HG03439 (cell line): Measurements from ENCODE around the gene EEF2.

Experiments used
- ATAC-seq: cut with Tn5 transposase; IDR thresholded peaks from one replicate; pipeline ENCODE4 v1.9.1; 2021; ENCODE audit warnings: mild to moderate bottlenecking, moderate library complexity; ENCODE audit not compliant: unreplicated experiment

EEF2 gene

DNA sequence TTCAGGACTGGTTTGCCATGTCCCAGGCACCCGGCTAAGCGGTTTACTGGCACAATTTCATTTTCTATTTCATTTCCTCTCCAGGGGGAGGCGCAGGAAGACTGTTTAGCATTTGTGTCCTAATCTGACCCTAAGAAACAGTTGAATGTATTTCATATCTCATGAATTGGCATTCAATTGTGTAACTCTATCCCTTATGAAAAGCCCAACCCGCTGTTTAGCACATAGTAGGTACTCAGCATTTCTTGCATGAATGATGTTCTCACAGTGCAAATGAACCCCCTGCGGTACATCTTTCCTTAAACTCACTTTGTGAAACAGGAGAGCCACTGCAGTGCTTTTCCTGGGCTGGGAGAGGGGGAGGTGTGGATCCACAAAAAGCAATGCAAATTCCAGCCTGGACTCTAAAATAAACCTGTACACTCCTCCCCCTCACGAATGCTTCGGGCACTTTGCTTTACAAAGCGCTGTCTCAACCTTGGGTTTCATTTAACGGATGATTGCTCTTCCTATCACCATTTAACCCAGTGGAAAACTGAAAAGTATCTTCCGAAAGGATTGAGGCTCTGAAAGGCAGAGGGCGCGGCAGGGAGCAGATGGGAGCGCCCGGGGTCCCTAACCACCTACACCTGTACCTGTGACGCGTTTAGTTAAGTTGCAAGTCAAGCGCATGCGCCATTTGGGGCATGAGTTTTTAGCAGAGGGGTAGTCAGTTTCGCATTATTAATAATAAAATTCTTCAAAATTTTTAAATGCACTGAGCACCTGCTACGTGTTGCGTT is 1.2 kb upstream of the EEF2 start:
- no peak for ATAC-seq

DNA sequence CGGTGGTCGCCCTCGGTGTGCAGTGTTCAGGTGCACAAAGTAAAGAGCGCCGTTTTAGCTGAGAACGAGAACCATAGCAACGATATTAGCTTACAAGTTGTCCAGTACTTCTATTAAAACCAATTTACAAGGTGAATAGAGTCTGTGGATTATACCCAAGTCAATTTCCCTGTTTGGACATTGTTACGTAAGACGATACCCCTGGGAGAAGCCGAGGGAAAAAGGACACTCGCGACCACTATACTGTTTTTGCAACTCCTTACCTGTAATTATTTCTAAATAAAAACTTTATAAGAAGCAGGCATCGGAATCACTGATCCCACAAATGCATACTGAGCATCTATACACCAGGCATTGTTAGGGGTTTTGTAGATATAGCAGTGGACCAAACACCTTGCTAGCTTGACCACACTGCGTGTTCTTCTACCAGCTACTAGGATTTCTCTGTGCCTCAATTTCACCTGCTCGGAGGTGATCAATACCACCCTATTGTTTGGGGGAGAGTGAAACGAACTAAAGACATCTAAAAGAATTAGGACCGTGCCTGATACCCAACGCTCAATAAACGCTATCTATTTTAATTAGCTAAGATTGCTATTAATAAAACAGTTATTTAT is 488 bp upstream of the EEF2 start:
- no peak for ATAC-seq

DNA sequence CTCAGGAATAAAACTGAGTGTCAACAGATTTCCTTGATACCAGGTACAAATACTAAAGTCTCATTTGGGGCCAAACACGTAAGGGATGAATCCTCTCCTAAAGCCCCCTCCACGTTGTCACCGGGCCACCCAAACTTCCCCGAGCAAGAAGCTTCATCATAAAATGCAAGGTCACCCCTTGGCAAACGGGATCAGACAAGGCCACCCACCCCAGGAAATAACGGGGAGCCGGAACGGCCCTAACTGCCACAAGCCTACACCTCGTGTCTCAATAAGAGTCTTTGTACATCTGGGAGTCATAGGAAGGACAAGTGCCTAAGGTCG is 717 bp downstream of the EEF2 start:
- ATAC-seq = no peak

DNA sequence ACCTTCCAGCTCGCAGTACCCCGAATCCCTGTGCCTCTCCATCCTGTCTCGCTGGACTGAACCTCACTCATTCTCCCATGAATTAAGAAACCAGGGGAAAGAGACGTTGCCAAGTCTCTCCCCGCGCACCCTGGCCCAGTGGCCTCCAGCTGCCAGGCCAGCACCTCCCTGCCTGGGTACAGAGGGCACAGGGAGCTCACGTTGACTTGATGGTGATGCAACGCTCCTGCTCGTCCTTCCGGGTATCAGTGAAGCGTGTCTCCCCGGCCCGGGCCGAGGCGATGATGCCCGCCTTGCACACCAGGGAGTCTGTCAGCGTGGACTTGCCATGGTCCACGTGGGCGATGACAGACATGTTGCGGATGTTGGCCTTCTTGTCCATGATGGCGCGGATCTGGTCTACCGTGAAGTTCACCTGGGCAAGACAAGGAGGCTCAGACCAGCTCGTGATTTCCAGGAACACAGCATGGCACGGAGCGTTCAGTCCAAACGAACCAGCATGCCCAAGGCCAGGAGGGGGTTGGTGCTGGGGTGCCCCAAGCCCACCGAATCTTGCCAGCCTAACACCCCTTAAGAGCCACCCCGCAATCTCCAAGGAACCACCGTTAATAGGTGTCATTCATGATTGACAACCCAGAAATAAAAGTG is 1.2 kb downstream of the EEF2 start:
- ATAC-seq = no peak

DNA sequence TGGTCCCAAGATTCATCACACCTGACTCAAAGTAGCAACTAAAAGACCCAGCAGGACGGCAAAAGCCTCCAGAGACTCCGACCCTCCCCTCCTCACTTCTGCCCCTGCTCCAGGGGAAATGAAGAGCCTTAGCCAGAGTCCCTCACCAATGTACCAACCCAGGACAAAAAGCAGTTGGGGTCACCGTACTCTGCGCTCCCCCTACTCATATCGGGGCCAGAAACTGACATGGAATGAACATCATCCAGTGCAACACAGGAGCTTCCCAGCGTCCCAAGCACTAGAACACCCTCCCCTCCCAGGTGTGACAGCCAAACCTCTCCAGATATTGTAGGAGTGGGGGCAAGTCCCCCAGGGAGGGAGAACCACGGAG is 1.7 kb downstream of the EEF2 start:
- no peak for ATAC-seq

DNA sequence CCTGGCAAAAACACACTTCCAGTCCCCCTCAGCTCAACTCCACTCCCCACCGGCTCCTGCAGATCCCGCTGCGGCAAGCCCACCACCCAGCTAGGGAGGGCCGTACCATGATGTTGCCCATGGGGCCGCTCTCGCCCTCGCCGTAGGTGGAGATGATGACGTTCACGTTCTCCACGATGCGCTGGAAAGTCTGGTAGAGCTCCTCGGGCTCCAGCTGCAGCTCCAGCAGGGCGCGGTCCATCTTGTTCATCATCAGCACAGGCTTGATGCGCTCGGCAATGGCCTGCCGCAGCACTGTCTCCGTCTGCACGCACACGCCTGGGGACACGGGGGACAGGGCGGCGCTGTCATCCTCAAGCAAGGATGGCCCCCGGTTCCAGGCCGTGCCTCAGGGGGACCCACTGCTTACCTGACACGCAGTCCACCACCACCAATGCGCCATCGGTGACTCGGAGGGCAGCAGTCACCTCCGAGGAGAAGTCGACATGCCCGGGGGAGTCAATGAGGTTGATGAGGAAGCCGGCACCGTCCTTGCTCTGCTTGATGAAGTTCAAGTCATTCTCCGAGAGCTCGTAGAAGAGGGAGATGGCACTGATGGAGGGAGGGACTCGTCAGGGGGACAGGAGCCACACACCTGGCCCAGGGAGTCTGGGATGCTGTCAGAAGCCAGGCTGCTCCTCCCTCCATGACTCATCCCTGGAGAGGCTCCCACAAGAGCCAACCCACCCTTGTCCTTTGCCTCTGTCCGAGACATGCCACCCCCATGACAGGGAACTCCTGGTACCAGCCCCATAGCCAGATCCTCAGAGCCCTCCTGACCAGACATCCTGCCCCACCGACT is 2.3 kb downstream of the EEF2 start:
- ATAC-seq = no peak

DNA sequence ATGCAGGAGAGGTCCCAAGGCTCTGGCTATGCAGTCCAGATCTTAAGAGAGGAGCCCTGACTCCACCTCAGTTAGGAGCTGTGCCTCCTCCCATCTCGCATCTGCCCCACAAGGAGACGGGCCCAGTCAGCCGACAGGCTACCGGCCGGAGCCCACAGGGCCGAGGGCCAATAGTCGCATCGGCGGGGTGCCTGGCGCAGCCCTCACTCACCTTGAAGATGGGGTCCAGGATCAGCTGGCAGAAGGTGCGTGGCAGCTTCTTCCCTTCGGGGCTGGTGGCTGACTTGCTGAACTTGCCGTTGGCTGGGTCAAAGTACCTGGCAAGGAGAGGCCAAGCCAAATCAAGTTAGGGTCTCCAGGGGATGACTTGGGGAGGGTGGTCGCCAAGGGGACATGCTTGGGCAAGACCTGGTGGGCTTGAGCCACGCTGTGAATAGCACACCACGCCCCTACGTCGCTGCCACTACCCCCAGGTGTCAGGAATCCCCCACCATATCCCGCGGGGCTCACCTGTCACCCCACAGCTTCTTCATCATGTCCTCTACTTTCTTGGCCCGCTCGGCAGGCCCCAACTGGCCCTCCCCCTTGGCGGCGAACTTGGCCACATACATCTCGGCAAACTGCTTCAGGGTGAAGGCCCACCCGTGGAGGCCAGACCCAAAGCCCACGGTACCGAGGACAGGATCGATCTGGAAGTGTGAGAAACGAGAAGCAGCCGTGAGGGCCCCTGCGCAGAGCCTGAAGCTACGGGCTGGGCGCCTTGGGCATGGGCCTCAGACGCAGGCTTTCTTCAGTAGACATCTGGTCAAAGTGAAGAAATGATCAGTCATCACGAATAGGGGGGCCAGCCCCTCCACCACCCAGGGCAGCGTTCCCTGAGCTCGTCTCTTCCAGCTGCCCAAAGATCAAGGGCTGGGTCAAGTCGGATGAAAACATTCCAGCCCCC is 3.3 kb downstream of the EEF2 start:
- no peak for ATAC-seq

DNA sequence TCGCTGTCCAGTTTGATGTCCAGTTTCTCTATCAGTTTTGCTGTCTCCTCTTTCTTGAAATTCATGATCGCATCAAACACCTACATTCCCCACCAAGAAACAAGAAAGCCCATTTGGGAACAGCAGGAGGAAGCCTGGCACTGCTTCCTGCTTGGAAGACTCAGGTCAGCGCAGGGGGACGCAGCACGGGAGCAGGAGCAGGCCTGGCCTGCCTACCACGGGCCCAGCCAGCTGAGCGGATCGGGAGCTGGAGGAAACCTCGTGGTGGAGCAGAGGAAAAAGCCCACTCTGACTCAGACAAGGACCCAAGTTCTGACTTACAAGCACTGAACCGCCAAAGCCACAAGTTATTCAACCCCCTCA is 3.9 kb downstream of the EEF2 start:
- no peak for ATAC-seq

DNA sequence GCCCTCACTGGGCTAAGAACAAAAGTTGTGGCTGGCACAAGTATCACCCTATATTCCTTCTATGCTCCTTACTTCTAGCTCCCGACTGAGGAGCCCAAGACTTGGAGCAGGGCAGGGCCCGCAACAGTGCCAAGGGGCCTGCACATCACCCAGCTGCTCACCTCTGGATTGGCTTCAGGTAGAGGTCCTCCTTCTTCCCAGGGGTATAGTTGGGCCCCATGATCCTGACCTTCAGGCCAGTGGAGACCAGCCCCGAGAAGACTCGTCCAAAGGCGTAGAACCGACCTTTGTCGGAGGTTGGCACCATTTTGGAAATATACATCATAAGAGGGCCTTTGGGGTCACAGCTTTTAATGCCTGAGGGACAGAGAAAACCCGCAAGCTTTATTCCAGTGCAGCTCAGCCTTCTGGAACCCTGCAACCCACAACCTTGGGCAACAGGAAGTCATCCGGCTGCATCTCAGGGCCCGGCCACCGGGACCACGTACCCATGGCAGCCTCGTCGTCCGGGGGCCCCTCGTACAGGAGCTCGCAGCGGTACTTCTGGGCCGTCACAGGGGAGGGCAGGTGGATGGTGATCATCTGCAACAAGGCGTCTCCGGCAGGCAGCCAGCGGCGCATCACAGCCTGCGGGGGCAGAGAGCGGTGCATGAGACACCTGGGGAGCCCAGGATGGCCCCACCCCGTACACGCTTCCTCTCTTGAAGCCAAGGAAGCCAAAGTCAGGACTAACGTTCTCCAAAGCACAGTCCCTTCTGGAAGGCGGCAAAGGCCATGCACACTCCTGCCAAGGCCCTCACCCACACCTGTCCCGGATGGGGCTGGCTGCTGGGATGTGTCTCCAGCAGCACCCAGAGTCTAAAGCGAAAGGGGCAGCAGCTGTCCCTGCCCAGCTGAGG is 4.7 kb downstream of the EEF2 start:
- no peak for ATAC-seq

DNA sequence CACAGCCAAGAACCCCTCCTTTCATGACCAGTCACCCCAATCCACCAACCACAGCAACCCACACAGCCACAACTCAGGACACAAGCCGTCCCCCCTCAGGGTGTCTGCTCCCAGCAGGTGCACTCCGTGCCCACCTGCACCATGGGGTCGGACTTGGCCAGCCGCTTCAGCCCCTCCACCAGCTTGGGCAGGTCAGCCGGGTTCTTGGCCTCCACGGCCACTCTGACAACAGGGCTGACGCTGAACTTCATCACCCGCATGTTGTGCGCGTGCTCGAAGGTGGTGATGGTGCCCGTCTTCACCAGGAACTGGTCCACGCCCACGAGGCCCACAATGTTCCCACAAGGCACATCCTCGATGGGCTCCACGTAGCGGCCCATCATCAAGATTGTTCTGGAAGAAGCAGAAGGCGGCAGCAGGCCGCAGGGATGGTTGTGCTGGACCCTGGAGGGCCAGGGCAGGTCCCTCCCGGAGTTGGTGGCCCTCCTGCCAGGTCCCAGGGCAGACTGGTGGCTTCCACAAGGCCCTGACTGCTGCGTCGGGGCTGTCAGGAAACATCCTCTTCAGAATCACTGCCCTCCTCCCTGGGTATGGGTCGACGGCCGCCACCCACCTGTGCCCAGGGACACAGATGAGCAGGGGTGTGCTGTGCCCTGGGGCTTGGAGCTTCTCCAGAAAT is 5.5 kb downstream of the EEF2 start:
- ATAC-seq = no peak

DNA sequence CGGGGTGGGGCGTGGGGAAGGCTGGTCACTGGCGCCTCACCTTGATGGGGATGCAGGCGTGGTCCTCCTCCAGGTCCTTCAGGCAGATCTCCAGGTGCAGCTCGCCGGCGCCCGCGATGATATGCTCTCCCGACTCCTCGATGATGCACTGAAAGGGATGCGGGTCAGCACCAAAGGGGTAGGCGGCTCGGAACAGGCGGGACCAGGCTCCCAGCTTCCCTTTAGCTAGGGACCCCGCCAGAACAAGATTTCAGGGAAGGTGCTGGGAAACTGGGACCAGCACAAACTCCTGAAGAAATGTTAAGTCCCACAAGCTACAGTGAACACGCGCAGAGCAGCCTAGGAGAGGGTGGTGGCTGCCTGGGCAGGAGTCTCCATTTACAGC is 6.0 kb downstream of the EEF2 start:
- no peak for ATAC-seq

DNA sequence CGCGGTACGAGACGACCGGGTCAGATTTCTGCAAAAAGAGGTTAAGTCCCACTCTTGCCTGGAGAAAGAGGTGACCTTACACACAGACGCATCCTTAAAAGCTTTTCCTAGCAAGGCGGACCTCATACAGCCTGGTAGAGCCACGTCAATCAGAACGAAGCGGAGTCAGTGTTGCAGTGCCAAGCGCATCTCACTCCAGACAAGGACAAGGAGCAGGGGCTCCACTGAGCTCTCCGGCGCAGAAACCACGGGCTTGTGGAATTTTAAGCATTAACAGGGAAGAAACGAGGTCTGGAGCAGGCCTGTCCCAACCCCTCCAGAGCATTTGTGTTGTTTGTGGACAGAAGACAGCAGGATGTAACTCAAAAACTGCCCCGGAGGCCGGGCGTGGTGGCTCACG is 7.1 kb downstream of the EEF2 start:
- no peak for ATAC-seq

DNA sequence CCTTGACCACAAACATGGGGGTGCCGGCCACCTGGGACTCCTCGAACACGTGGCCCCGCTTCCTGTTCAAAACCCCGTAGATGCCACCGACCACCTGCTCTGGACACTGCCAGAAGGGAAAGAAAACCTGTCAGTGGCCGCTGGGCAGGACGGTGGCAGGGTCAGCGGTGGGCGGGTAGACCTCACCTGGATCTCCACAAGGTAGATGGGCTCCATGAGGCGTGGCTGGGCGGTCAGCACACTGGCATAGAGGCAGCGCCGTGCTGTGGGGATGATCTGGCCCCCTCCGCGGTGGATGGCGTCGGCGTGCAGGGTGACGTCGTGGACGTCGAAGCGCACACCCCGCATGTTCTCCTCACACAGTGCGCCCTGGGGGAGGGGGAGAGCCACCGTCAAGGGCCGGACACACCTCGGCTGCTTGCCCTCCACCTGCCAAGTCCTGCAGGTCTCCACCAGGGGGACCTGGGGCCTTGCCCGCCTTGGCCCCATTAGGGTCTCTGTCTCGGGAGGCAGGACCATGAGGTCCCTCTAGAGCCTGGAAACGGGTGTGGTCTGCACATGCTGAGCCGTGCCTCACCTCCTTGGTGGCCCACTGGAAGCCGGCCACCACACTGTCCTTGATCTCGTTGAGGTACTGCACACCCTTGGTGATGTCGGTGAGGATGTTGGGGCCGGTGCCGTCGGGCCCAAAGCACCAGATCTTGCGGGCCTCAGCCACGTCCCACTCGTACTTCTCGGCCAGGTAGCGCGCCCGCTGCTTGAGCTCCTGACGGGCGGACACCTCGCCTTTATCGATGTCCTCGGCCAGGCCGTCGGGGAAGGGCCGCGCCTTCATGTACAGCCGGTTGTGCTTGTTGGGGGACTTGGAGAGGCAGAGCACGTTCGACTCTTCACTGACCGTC is 7.8 kb downstream of the EEF2 start:
- ATAC-seq = no peak

DNA sequence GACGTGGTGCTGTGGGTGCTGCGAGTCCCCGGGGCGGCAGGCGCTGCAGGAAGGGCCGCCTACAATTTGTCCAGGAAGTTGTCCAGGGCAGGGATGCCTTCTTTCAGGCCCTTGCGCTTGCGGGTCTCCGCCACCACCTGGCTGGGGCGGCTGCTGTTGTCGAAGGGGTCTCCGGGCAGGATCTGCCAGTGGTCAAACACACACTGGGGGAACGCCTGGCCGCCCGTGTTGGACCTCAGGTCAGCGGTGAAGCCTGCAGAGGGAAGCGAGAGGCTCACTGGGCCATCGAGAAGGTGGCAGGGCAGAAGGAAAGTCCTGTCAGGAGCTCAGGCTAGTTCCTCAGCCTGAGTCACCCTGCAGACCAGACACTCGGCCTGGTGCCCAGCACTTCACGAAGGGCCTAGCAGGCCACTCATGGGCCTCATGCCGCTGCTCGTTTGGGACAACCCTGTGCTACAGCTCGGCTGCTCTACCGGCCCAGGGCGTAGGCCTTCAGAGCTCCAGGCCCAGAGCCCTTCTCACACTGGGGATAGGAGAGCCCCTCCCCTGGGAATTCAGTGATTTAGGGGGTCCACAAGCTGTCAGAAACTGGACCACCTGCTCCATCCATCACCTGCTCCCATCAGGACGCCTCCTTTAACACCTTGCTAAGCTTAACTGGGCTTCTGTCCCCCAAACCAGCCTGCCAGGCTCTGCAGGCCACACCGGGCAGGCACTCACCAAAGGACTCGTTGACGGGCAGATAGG is 8.6 kb downstream of the EEF2 start:
- ATAC-seq = no peak

DNA sequence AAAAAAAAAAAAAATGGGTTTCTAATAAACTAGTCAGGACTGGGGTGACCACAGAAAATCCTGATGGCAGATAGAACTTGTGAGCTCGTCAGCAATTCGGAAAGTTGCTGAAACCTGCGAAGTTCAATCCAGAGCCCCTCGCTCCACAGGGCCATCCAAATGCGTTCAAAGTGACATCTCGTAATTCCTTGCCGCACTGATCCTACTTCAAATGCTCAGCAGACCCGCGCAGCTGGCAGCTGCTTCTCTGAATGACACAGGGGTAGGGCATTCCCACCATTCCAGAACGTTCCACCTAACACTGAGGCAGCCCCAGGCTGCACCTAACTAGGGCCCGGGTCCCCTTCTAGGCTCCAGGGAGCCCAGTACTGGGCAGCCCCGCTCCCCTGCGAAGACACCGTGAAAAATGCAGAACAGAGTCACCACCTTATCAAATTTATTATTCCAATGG is 9.6 kb downstream of the EEF2 start:
- ATAC-seq = no peak

DNA sequence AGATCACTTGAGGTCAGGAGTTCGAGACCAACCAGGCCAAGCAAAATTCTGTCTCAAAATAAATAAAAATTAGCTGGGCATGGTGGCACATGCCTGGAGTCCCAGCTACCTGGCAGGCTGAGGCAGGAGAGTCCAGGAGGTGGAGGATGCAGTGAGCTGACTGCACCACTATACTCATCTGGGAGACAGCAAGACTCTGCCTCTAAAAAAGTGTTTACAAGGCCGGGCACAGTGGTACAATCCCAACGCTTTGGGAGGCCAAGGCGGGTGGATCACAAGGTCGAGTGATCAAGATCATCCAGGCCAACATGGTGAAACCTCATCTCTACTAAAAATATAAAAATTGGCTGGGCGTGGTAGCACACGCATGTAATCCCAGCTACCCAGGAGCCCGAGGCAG is 10.1 kb downstream of the EEF2 start:
- no peak for ATAC-seq
